ENCODE results near the gene IGF2BP2. TPM values are rescaled to one million over a fixed set of nuclear protein-coding genes. Genes with fewer than 3 reads are reported as not detected.
"Not testable (repeated sequence)": the region's sequence is repeated elsewhere in the genome, so short reads cannot be mapped to it uniquely, and the experiment has no call there.

IGF2BP2 gene
- total RNA-seq, 2 donors from 2014 or later: 143 to 162 TPM

- no peak overlapping the region for H3K27ac Mint-ChIP-seq
- no peak for DNase-seq
- 92 to 98% methylated on average over 5 to 8 of the region's 8 CpGs for WGBS, 2 experiments (ENCODE audit: insufficient coverage in 1 of 2, insufficient read length in 1 of 2)
Observed at GRCh38 chr3:185858502-185859225, 33.8 kb upstream of the IGF2BP2 start.

GRCh38 chr3:185857208-185857607, 32.4 kb upstream of the IGF2BP2 start:
- no peak overlapping the region for H3K27ac ChIP-seq (ENCODE audit: low read depth, low read length)
- no peak for TF ChIP-seq CTCF (conservative IDR thresholded peaks at IDR 0.05)
- H3K4me1 ChIP-seq (ENCODE audit: control insufficient read depth, insufficient read depth, low read length): no peaks in the 10 kb centered on the region
- H3K9me3 ChIP-seq (ENCODE audit: control insufficient read depth, low read length): peaks cover 24% of the 10 kb centered on the region
- no peaks in the 10 kb centered on the region for H3K4me1 Mint-ChIP-seq
- H3K27me3 ChIP-seq (ENCODE audit: control insufficient read depth, insufficient read depth, low read length, poor library complexity, severe bottlenecking): no peaks in the 10 kb centered on the region
- H3K27me3 Mint-ChIP-seq (ENCODE audit: insufficient read depth): no peaks in the 10 kb centered on the region
- H3K9me3 Mint-ChIP-seq: peaks cover 20% of the 10 kb centered on the region
- H3K9ac ChIP-seq (ENCODE audit: extremely low read depth, low read length, poor library complexity, severe bottlenecking): no peak overlapping the region
- DNase-seq: no peak
- no peaks in the 10 kb centered on the region for H3K36me3 Mint-ChIP-seq (ENCODE audit: low read depth)
- H3K4me3 Mint-ChIP-seq: no peak overlapping the region
- no peaks in the 10 kb centered on the region for H3K36me3 ChIP-seq (ENCODE audit: control insufficient read depth, insufficient read depth, low read length)
- H3K27ac Mint-ChIP-seq: no peak overlapping the region
- H3K4me3 ChIP-seq (ENCODE audit: low read length): no peak overlapping the region
- WGBS, 2 experiments (ENCODE audit: insufficient coverage in 1 of 2, insufficient read length in 1 of 2): 76 to 83% methylated on average over 3 of the region's 3 CpGs

More at GRCh38 chr3:185858502-185859225, 33.8 kb upstream of the IGF2BP2 start:
- TF ChIP-seq CTCF (conservative IDR thresholded peaks at IDR 0.05): no peak
- H3K9me3 ChIP-seq (ENCODE audit: control insufficient read depth, low read length): peaks cover 24% of the 10 kb centered on the region
- no peak overlapping the region for H3K4me3 ChIP-seq (ENCODE audit: low read length)
- Mint-ChIP-seq H3K36me3 (ENCODE audit: low read depth) (no peaks in the 10 kb centered on the region), H3K27me3 (ENCODE audit: insufficient read depth) (no peaks in the 10 kb centered on the region), H3K4me3 (no peak overlapping the region), H3K9me3 (peaks cover 20% of the 10 kb centered on the region), H3K4me1 (no peaks in the 10 kb centered on the region)
- H3K9ac ChIP-seq (ENCODE audit: extremely low read depth, low read length, poor library complexity, severe bottlenecking): no peak overlapping the region
- H3K27ac ChIP-seq (ENCODE audit: low read depth, low read length): no peak overlapping the region
- H3K36me3 ChIP-seq (ENCODE audit: control insufficient read depth, insufficient read depth, low read length): no peaks in the 10 kb centered on the region
- H3K27me3 ChIP-seq (ENCODE audit: control insufficient read depth, insufficient read depth, low read length, poor library complexity, severe bottlenecking): no peaks in the 10 kb centered on the region
- no peaks in the 10 kb centered on the region for H3K4me1 ChIP-seq (ENCODE audit: control insufficient read depth, insufficient read depth, low read length)

GRCh38 chr3:185856652-185857051, 31.8 kb upstream of the IGF2BP2 start:
- H3K36me3 Mint-ChIP-seq (ENCODE audit: low read depth): no peaks in the 10 kb centered on the region
- no peak overlapping the region for H3K4me3 ChIP-seq (ENCODE audit: low read length)
- H3K27me3 ChIP-seq (ENCODE audit: control insufficient read depth, insufficient read depth, low read length, poor library complexity, severe bottlenecking): no peaks in the 10 kb centered on the region
- H3K9ac ChIP-seq (ENCODE audit: extremely low read depth, low read length, poor library complexity, severe bottlenecking): no peak overlapping the region
- H3K36me3 ChIP-seq (ENCODE audit: control insufficient read depth, insufficient read depth, low read length): no peaks in the 10 kb centered on the region
- H3K9me3 Mint-ChIP-seq: peaks cover 20% of the 10 kb centered on the region
- H3K4me1 ChIP-seq (ENCODE audit: control insufficient read depth, insufficient read depth, low read length): no peaks in the 10 kb centered on the region
- H3K9me3 ChIP-seq (ENCODE audit: control insufficient read depth, low read length): peaks cover 20% of the 10 kb centered on the region
- TF ChIP-seq CTCF (conservative IDR thresholded peaks at IDR 0.05): no peak
- DNase-seq: no peak
- no peak overlapping the region for H3K27ac Mint-ChIP-seq
- no peak overlapping the region for H3K27ac ChIP-seq (ENCODE audit: low read depth, low read length)
- H3K4me1 Mint-ChIP-seq: no peaks in the 10 kb centered on the region
- H3K27me3 Mint-ChIP-seq (ENCODE audit: insufficient read depth): no peaks in the 10 kb centered on the region
- no peak overlapping the region for H3K4me3 Mint-ChIP-seq

- not testable (repeated sequence) for H3K36me3 Mint-ChIP-seq (ENCODE audit: low read depth); H3K4me1 Mint-ChIP-seq; H3K27ac Mint-ChIP-seq; H3K36me3 ChIP-seq (ENCODE audit: control insufficient read depth, insufficient read depth, low read length); H3K27me3 Mint-ChIP-seq (ENCODE audit: insufficient read depth); H3K27ac ChIP-seq (ENCODE audit: low read depth, low read length); DNase-seq; H3K27me3 ChIP-seq (ENCODE audit: control insufficient read depth, insufficient read depth, low read length, poor library complexity, severe bottlenecking); H3K4me3 ChIP-seq (ENCODE audit: low read length); H3K9ac ChIP-seq (ENCODE audit: extremely low read depth, low read length, poor library complexity, severe bottlenecking); H3K4me1 ChIP-seq (ENCODE audit: control insufficient read depth, insufficient read depth, low read length); H3K4me3 Mint-ChIP-seq
- 93 to 94% methylated on average over 3 of the region's 3 CpGs for WGBS, 2 experiments (ENCODE audit: insufficient coverage in 1 of 2, insufficient read length in 1 of 2)
- peaks cover 20% of the 10 kb centered on the region for H3K9me3 Mint-ChIP-seq
- H3K9me3 ChIP-seq (ENCODE audit: control insufficient read depth, low read length): peaks cover 19% of the 10 kb centered on the region
Observed at GRCh38 chr3:185853771-185854170, 28.9 kb upstream of the IGF2BP2 start.

Data from endodermal cell (in vitro differentiated cells).